Measurements from ENCODE around the gene KDM5B. TPM values are rescaled to one million over a fixed set of nuclear protein-coding genes. Genes with fewer than 3 reads are reported as not detected.

Gene KDM5B
- total RNA-seq, 2 donors from 2014 or later: 28.7 to 36.8 TPM

DNA sequence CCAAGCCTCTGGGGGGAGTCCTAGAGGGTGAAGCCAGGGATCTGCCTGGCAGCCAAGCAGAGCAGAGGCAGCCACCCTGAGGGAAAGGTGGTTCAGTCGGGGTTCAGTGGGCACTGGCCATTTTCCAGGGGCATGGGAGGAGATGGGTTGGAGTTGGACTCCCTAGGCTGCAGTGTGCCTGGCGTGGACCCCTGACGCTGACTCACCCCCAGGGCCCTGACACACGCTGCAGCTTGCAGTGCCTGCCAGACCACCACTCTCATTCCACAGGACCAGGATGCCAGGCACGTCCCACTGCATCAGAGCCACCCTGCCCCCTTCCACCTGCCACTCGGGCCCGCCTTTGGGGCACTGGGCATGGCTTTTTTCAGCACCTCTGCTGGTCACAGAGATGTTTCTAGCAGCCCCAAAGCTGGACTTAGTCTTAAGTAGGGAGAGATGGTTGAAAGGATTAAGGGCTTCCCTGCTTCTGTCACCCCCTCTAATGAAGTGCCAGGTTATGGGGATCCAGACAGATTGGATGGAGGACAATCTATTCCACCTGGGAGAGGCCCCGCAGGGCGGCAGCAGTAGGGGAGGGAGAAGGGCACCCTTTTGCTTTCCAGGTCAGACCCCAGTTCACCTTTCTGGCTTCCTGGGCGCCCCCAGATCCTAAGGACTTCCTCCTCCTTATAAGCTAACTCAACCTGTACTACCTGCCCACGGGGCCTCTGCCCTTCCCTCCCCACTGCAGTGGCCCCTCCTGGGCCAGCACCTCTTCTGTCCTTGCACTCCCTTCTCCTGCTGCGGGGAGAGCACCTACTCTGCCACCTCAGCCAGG, 99.6 kb downstream of the KDM5B start:
- Histone ChIP-seq H3K27ac (no peak overlapping the region), H3K4me3 (no peak overlapping the region), H3K4me1 (peaks cover 17% of the 10 kb centered on the region), H3K27me3 (peaks cover 0 to 27% of the 10 kb centered on the region in 2 donors), H3K9me3 (no peaks in the 10 kb centered on the region), H3K36me3 (replicated peaks in 1 of 2; ENCODE audit: insufficient read depth in 1 of 2, low read depth in 2 of 2) (no peaks in the 10 kb centered on the region)
- DNase-seq: no peak
- no peak for TF ChIP-seq POLR2A (IDR thresholded peaks at IDR 0.05)
- TF ChIP-seq, protein P1, sequence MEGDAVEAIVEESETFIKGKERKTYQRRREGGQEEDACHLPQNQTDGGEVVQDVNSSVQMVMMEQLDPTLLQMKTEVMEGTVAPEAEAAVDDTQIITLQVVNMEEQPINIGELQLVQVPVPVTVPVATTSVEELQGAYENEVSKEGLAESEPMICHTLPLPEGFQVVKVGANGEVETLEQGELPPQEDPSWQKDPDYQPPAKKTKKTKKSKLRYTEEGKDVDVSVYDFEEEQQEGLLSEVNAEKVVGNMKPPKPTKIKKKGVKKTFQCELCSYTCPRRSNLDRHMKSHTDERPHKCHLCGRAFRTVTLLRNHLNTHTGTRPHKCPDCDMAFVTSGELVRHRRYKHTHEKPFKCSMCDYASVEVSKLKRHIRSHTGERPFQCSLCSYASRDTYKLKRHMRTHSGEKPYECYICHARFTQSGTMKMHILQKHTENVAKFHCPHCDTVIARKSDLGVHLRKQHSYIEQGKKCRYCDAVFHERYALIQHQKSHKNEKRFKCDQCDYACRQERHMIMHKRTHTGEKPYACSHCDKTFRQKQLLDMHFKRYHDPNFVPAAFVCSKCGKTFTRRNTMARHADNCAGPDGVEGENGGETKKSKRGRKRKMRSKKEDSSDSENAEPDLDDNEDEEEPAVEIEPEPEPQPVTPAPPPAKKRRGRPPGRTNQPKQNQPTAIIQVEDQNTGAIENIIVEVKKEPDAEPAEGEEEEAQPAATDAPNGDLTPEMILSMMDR (IDR thresholded peaks at IDR 0.05): no peak
- intact Hi-C loops (cut with DNase I): no loop called here
- no peak for ATAC-seq
- WGBS, 2 donors: 45 to 52% methylated on average over 9 to 10 of the region's 12 CpGs

DNA sequence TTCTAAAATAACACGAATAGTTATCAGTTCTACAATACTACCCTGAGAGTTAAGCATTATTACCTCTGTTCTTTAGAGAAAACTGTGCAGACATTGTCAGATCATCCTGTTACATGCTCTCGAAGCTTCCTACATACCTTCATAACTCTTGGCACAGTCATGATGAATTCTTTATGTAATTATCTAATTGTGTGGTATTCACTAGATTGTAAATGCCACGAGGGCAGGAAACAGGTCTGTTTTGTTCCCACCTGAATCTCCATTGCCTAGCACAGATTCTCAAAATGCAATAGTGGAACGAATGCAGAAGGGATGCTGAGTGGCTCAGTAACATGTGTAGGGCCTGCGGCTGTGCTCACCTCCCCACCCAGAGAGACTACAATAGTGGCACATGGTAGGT, 101.4 kb downstream of the KDM5B start:
- TF ChIP-seq, protein P1 (IDR thresholded peaks at IDR 0.05): no peak
- no peak for TF ChIP-seq POLR2A (IDR thresholded peaks at IDR 0.05)
- Histone ChIP-seq H3K27me3 (peaks cover 0 to 27% of the 10 kb centered on the region in 2 donors), H3K4me1 (peaks cover 17% of the 10 kb centered on the region), H3K36me3 (replicated peaks in 1 of 2; ENCODE audit: insufficient read depth in 1 of 2, low read depth in 2 of 2) (no peaks in the 10 kb centered on the region), H3K9me3 (no peaks in the 10 kb centered on the region), H3K27ac (no peak overlapping the region), H3K4me3 (no peak overlapping the region)
- WGBS, 2 donors: 51 to 69% methylated on average over 5 of the region's 5 CpGs
- no peak for DNase-seq
- intact Hi-C loops (cut with DNase I): no loop called here
- ATAC-seq: no peak

DNA sequence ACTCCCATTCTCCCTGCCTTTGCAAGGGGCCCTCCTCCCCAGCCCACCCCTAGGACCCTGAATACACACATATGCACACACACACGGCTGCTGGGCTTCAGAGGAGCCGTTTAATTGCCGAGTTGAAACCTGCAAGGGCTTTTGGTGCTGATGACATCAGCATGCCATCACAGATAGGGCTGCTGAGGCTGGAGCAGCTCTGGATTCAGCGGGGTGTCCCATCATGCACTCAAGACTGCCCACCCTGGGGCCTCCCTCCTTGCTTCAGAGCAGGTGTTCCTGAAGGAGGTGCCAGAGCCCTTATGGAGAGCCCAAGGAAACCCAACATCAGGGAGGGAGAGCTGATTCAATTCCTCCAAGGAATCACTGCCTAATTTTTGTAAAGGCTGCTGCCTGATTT, 103.6 kb downstream of the KDM5B start:
- no peak overlapping the region for H3K4me3 ChIP-seq
- no peak for TF ChIP-seq POLR2A (IDR thresholded peaks at IDR 0.05)
- TF ChIP-seq, protein P1 (IDR thresholded peaks at IDR 0.05): no peak
- H3K27me3 ChIP-seq: peaks cover 0 to 22% of the 10 kb centered on the region in 2 donors
- ATAC-seq: no peak
- no peak overlapping the region for H3K27ac ChIP-seq
- H3K9me3 ChIP-seq: no peaks in the 10 kb centered on the region
- H3K36me3 ChIP-seq (replicated peaks in 1 of 2; ENCODE audit: insufficient read depth in 1 of 2, low read depth in 2 of 2): no peaks in the 10 kb centered on the region
- intact Hi-C loops (cut with DNase I): no loop called here
- WGBS, 2 donors: 20 to 56% methylated on average over 1 to 4 of the region's 4 CpGs
- H3K4me1 ChIP-seq: peaks cover 6% of the 10 kb centered on the region
- DNase-seq: no peak

DNA sequence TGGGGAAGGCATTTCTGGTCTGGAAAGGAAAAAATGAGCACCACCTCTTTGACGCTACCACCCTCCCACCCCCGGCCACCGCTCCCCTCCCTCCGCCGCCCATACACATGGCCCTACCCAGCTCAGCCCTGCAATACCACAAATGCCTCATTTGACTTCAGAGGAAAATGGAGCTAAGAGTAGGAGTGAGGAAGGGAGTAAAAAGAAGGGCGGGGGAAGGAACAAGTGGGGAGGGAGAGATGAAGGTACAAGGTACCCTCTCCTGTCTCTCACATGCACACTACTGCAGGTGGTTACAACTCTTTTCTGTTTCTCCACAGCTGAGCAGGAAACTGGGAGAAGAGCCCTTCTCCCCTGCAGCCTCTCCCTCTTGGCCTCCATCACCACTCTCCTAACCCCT, 105.0 kb downstream of the KDM5B start:
- 42 to 72% methylated on average over 5 to 6 of the region's 6 CpGs for WGBS, 2 donors
- intact Hi-C loops (cut with DNase I): no loop called here
- TF ChIP-seq, protein P1 (IDR thresholded peaks at IDR 0.05): no peak
- no peak for TF ChIP-seq POLR2A (IDR thresholded peaks at IDR 0.05)

DNA sequence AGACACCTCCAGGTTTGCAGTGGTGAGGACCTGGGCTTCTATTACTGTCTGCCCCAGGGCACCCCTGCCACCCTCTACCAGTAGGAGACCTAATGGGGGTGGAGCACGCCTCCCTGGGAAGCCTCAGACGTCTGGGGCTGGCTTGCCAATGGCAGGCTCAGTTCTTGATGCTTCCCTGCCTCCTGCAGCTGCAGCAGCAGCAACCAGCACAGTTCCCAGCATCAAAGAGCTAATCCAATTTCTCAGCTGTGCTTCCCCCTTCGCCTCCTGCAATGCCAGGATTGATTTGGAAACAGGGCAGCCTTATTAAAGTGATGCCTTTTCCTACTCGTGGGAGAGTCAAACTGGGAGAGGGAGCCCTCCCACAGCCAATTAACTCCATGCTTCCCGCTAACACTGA, 106.1 kb downstream of the KDM5B start:
- Histone ChIP-seq H3K9me3 (no peaks in the 10 kb centered on the region), H3K4me3 (no peak overlapping the region), H3K4me1 (peaks cover 2% of the 10 kb centered on the region), H3K36me3 (replicated peaks in 1 of 2; ENCODE audit: insufficient read depth in 1 of 2, low read depth in 2 of 2) (no peaks in the 10 kb centered on the region), H3K27me3 (no peaks in the 10 kb centered on the region), H3K27ac (no peak overlapping the region)
- DNase-seq (no peak), ATAC-seq (no peak)
- WGBS, 2 donors: 61 to 64% methylated on average over 5 of the region's 5 CpGs
- TF ChIP-seq POLR2A (IDR thresholded peaks at IDR 0.05): no peak
- TF ChIP-seq, protein P1 (IDR thresholded peaks at IDR 0.05): no peak
- intact Hi-C loops (cut with DNase I): no loop called here

More for the DNA sequence above, 105.0 kb downstream of the KDM5B start:
- Histone ChIP-seq H3K36me3 (replicated peaks in 1 of 2; ENCODE audit: insufficient read depth in 1 of 2, low read depth in 2 of 2) (no peaks in the 10 kb centered on the region), H3K27me3 (peaks cover 0 to 11% of the 10 kb centered on the region in 2 donors), H3K4me1 (no peaks in the 10 kb centered on the region), H3K4me3 (no peak overlapping the region), H3K9me3 (no peaks in the 10 kb centered on the region), H3K27ac (no peak overlapping the region)
- ATAC-seq: no peak
- DNase-seq: no peak

Data from body of pancreas (tissue), 4 donors.